Vagina (tissue), 2 donors: ENCODE results near the gene RASGRP3. TPM values are rescaled to one million over a fixed set of nuclear protein-coding genes. Genes with fewer than 3 reads are reported as not detected.

Experiments
- DNase-seq, 2 donors: peaks; one replicate each; pipeline ENCODE4 v3.0.0-alpha.2; 2017; ENCODE audit errors: extremely low spot score in 2 of 2
- H3K27ac ChIP-seq: fragments of 200-600 bp; sonication (generic); one replicate; pipeline ENCODE4 v1.5.1; 2019
- H3K27me3 ChIP-seq: fragments of 200-600 bp; sonication (generic); one replicate; pipeline ENCODE4 v1.5.1; 2019
- H3K36me3 ChIP-seq, 2 donors: fragments of 200-600 bp; sonication (generic); one replicate each; pipeline ENCODE4 v1.5.1; 2017 to 2019
- H3K4me1 ChIP-seq: fragments of 200-600 bp; sonication (generic); one replicate; pipeline ENCODE4 v1.5.1; 2019
- H3K4me3 ChIP-seq, 2 donors: fragments of 200-600 bp; sonication (generic); 1 replicate in 1 of 2; 2 replicates in 1 of 2; pipeline ENCODE4 v1.5.1; 2016 to 2019
- H3K9me3 ChIP-seq: fragments of 200-600 bp; sonication (generic); one replicate; pipeline ENCODE4 v1.5.1; 2019
- POLR2A ChIP-seq, 2 donors: fragments of 450-650 bp; IDR thresholded peaks; one replicate each; pipeline ENCODE4 v1.6.1; 2017; ENCODE audit warnings: antibody characterized with exemption in 2 of 2, mild to moderate bottlenecking in 2 of 2, moderate library complexity in 2 of 2
- POLR2AphosphoS5 ChIP-seq, 2 donors: sonication (generic); formaldehyde crosslinking; IDR thresholded peaks; one replicate each; pipeline ENCODE4 v1.9.0; 2017; ENCODE audit warnings: antibody characterized with exemption in 2 of 2, mild to moderate bottlenecking in 2 of 2, low read depth in 1 of 2; ENCODE audit not compliant: insufficient read depth in 1 of 2
- intact Hi-C: fragments of 100-400 bp; cut with DNase I; formaldehyde crosslinking; loops from one replicate; pipeline ENCODE4 v1.15.1; 2023
- total RNA-seq: library from RNA; depleted of rRNA; stranded (reverse); fragments of >200 nt; gene quantifications from one replicate; pipeline ENCODE4 v1.2.3, GENCODE V29; 2016
- TF ChIP-seq, protein P1 (sequence below), 3 experiments: fragments of 450-650 bp in 2 of 3; fragments of 200-600 bp in 1 of 3; sonication (generic) in 1 of 3; IDR thresholded peaks; one replicate each; pipeline ENCODE4 v1.5.1; 2017 to 2019; ENCODE audit warnings: antibody characterized with exemption in 3 of 3, mild to moderate bottlenecking in 2 of 3, moderate library complexity in 2 of 3

RASGRP3 gene
- total RNA-seq, 1 donor from 2014 or later = 4.2 TPM

DNA sequence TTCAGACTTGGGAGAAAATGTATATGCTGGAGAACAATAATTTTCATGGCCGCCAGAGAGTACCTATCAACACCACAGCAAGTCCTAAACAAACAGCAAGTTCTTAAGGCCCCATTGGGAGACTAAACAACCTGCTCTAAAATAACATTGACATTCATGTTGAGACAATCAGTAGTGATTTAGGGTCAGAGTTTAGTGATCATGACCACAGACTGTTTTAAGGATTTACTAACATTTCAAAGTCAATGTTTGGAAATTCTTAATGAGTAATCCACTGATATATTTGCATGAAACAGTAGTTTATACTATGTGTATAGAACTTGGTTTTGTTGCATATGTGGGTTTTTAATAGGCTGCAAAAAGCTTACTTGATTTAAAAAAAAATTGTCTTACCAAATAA is 34.7 kb downstream of the RASGRP3 start:
- intact Hi-C loops = no loop called here
- no peaks in the 10 kb centered on the region for H3K27me3 ChIP-seq

DNA sequence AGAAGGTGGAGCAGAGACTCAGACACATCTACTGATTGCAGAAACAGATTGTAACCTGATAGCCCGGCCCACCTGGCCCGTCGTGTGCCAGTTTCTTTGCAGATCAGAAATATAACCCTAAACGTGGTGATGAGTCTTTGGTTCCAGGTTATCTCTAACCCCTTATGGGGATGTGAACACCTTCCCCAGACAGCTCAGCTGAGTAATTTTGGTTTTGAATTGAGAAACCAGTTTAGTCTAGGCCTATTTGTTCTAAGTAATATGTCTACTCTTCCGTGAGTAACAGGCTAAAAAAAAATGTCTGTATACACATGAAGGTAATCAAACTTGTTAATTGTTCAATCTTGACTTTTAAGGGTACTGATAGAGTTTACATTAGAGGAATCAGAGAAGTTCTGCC is 35.7 kb downstream of the RASGRP3 start:
- TF ChIP-seq POLR2A (IDR thresholded peaks at IDR 0.05) = no peak
- no peak for TF ChIP-seq POLR2AphosphoS5 (IDR thresholded peaks at IDR 0.05; ENCODE audit: insufficient read depth in 1 of 2, low read depth in 1 of 2)
- TF ChIP-seq, protein P1, sequence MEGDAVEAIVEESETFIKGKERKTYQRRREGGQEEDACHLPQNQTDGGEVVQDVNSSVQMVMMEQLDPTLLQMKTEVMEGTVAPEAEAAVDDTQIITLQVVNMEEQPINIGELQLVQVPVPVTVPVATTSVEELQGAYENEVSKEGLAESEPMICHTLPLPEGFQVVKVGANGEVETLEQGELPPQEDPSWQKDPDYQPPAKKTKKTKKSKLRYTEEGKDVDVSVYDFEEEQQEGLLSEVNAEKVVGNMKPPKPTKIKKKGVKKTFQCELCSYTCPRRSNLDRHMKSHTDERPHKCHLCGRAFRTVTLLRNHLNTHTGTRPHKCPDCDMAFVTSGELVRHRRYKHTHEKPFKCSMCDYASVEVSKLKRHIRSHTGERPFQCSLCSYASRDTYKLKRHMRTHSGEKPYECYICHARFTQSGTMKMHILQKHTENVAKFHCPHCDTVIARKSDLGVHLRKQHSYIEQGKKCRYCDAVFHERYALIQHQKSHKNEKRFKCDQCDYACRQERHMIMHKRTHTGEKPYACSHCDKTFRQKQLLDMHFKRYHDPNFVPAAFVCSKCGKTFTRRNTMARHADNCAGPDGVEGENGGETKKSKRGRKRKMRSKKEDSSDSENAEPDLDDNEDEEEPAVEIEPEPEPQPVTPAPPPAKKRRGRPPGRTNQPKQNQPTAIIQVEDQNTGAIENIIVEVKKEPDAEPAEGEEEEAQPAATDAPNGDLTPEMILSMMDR (IDR thresholded peaks at IDR 0.05) = no peak
- Histone ChIP-seq H3K4me1 (no peaks in the 10 kb centered on the region), H3K27ac (no peak overlapping the region), H3K27me3 (no peaks in the 10 kb centered on the region), H3K36me3 (no peaks in the 10 kb centered on the region), H3K9me3 (no peaks in the 10 kb centered on the region), H3K4me3 (no peak overlapping the region)
- intact Hi-C loops = no loop called here
- DNase-seq = no peak

More for the DNA sequence above, 34.7 kb downstream of the RASGRP3 start:
- Histone ChIP-seq H3K36me3 (no peaks in the 10 kb centered on the region), H3K4me3 (no peak overlapping the region), H3K27ac (no peak overlapping the region), H3K9me3 (no peaks in the 10 kb centered on the region), H3K4me1 (no peaks in the 10 kb centered on the region)
- no peak for TF ChIP-seq POLR2A (IDR thresholded peaks at IDR 0.05)
- no peak for TF ChIP-seq POLR2AphosphoS5 (IDR thresholded peaks at IDR 0.05; ENCODE audit: insufficient read depth in 1 of 2, low read depth in 1 of 2)
- TF ChIP-seq, protein P1 (IDR thresholded peaks at IDR 0.05) = no peak
- no peak for DNase-seq

DNA sequence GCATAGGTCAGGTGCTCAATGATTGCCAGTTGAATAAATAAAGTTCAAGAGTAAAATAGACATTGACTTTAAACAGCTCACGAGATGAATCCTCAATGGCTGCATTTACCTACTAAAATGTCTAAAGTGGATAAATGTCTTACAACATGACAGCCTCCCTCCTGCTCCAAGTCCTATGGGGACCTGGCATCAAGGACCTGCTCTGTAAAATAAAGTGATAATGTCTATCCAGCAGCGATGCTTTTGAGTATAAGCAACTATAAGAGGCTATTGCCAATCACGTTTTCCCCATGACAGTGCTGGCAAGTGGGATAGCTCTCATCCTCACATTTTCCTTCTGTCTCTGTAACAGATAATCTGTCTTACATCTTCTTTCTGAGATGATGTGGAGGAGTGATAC is 37.0 kb downstream of the RASGRP3 start:
- DNase-seq = no peak
- H3K36me3 ChIP-seq = no peaks in the 10 kb centered on the region
- no peaks in the 10 kb centered on the region for H3K9me3 ChIP-seq
- no peak overlapping the region for H3K4me3 ChIP-seq
- no peak overlapping the region for H3K27ac ChIP-seq
- TF ChIP-seq POLR2A (IDR thresholded peaks at IDR 0.05) = no peak
- TF ChIP-seq, protein P1 (IDR thresholded peaks at IDR 0.05) = no peak
- TF ChIP-seq POLR2AphosphoS5 (IDR thresholded peaks at IDR 0.05; ENCODE audit: insufficient read depth in 1 of 2, low read depth in 1 of 2) = no peak
- H3K4me1 ChIP-seq = no peaks in the 10 kb centered on the region
- intact Hi-C loops = no loop called here
- H3K27me3 ChIP-seq = no peaks in the 10 kb centered on the region

DNA sequence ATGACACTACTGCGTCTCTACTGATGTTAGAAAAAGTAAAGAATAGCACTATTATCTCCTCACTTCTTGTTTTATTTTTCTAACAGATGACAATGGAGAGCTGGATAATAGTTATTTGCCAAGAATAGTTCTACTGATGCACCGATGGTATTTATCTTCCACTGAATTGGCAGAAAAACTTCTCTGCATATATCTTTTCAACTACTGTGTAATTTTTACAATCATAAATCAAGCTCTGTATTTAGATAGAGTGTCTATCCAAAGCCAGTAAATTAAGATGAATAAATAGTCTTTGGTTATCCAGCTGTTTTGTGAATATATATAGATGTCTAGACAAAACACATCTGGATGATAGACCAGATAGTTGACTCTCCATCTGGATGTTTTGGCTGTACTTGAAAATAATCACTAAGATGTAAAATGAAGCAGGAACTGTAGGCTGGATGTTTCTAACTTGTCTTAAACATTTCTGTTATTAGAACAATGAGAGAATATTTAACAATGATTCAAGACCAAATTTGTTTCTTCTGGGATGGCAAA is 40.1 kb downstream of the RASGRP3 start:
- Histone ChIP-seq H3K27me3 (no peaks in the 10 kb centered on the region), H3K27ac (no peak overlapping the region), H3K36me3 (no peaks in the 10 kb centered on the region), H3K4me1 (peaks cover under 1% of the 10 kb centered on the region), H3K9me3 (no peaks in the 10 kb centered on the region), H3K4me3 (no peak overlapping the region)
- intact Hi-C loops = no loop called here
- TF ChIP-seq POLR2AphosphoS5 (IDR thresholded peaks at IDR 0.05; ENCODE audit: insufficient read depth in 1 of 2, low read depth in 1 of 2) (no peak), POLR2A (IDR thresholded peaks at IDR 0.05) (no peak)
- TF ChIP-seq, protein P1 (IDR thresholded peaks at IDR 0.05) = no peak
- DNase-seq = no peak

DNA sequence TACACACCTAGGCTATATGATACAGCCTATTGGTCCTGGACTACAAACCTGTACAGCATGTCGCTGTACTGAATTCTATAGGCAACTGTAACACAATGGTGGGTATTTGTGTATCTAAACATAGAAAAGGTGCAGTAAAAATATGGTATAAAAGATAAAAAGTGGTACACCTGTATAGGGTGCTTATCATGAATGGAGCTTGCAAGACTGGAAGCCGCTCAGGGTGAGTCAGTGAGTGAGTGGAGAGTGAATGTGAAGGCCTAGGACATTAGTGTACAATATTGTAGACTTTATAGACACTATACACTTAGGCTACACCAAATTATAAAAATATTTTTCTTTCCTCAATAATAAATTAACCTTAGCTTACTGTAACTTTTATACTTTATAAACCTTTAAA is 41.8 kb downstream of the RASGRP3 start:
- no peaks in the 10 kb centered on the region for H3K9me3 ChIP-seq
- no peaks in the 10 kb centered on the region for H3K36me3 ChIP-seq
- no peak overlapping the region for H3K4me3 ChIP-seq
- TF ChIP-seq, protein P1 (IDR thresholded peaks at IDR 0.05) = no peak
- no peak for TF ChIP-seq POLR2A (IDR thresholded peaks at IDR 0.05)
- no peak for TF ChIP-seq POLR2AphosphoS5 (IDR thresholded peaks at IDR 0.05; ENCODE audit: insufficient read depth in 1 of 2, low read depth in 1 of 2)
- no peaks in the 10 kb centered on the region for H3K27me3 ChIP-seq
- DNase-seq = no peak
- no peak overlapping the region for H3K27ac ChIP-seq
- intact Hi-C loops = no loop called here
- peaks cover 13% of the 10 kb centered on the region for H3K4me1 ChIP-seq
